Brain microvascular endothelial cell (primary cell): ENCODE data around the gene IFT57.

Experiments
- DNase-seq: peaks from one replicate; pipeline ENCODE4 v3.0.0-alpha.2; 2020
- H3K27ac ChIP-seq: fragments of 250-450 bp; sonication (Bioruptor Pico); 2 replicates; pipeline ENCODE4 v1.5.1; 2020; ENCODE audit warnings: mild to moderate bottlenecking, moderate library complexity
- H3K27me3 ChIP-seq: fragments of 250-450 bp; sonication (Bioruptor Pico); replicated peaks from 2 replicates; pipeline ENCODE4 v1.5.1; 2020; ENCODE audit warnings: mild to moderate bottlenecking
- H3K36me3 ChIP-seq: fragments of 250-450 bp; sonication (Bioruptor Pico); replicated peaks from 2 replicates; pipeline ENCODE4 v1.5.1; 2020; ENCODE audit warnings: mild to moderate bottlenecking
- H3K4me3 ChIP-seq: 2 replicates; pipeline ENCODE4 v1.5.1; 2011; ENCODE audit warnings: low read depth, mild to moderate bottlenecking, control low read depth, low read length, moderate library complexity
- in situ Hi-C: cut with HindIII; loops from 2 replicates; pipeline ENCODE4 v1.10.0; 2017; ENCODE audit warnings: low sequenced_read_pairs, low pct_ligation_motif_present
- TF ChIP-seq, protein P1 (sequence below): IDR thresholded peaks from 2 replicates; pipeline ENCODE4 v1.5.1; 2011; ENCODE audit warnings: low read depth, mild to moderate bottlenecking, moderate library complexity, low read length, control low read depth, inconsistent platforms; ENCODE audit errors: missing control alignments

Gene IFT57

GRCh38 chr3:108239082-108239481, 16.9 kb upstream of the IFT57 start:
- H3K36me3 ChIP-seq = no peaks in the 10 kb centered on the region
- DNase-seq = no peak
- H3K27ac ChIP-seq = no peak overlapping the region
- in situ Hi-C loops = no loop called here
- TF ChIP-seq, protein P1, sequence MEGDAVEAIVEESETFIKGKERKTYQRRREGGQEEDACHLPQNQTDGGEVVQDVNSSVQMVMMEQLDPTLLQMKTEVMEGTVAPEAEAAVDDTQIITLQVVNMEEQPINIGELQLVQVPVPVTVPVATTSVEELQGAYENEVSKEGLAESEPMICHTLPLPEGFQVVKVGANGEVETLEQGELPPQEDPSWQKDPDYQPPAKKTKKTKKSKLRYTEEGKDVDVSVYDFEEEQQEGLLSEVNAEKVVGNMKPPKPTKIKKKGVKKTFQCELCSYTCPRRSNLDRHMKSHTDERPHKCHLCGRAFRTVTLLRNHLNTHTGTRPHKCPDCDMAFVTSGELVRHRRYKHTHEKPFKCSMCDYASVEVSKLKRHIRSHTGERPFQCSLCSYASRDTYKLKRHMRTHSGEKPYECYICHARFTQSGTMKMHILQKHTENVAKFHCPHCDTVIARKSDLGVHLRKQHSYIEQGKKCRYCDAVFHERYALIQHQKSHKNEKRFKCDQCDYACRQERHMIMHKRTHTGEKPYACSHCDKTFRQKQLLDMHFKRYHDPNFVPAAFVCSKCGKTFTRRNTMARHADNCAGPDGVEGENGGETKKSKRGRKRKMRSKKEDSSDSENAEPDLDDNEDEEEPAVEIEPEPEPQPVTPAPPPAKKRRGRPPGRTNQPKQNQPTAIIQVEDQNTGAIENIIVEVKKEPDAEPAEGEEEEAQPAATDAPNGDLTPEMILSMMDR = no peak
- no peaks in the 10 kb centered on the region for H3K27me3 ChIP-seq
- no peak overlapping the region for H3K4me3 ChIP-seq

- DNase-seq = no peak
- in situ Hi-C loops = no loop called here
- TF ChIP-seq, protein P1 = no peak
- no peak overlapping the region for H3K4me3 ChIP-seq
- no peaks in the 10 kb centered on the region for H3K36me3 ChIP-seq
- H3K27ac ChIP-seq = no peak overlapping the region
- no peaks in the 10 kb centered on the region for H3K27me3 ChIP-seq
These were observed 13.1 kb upstream of the IFT57 start for GRCh38 chr3:108235290-108235689.

DNA sequence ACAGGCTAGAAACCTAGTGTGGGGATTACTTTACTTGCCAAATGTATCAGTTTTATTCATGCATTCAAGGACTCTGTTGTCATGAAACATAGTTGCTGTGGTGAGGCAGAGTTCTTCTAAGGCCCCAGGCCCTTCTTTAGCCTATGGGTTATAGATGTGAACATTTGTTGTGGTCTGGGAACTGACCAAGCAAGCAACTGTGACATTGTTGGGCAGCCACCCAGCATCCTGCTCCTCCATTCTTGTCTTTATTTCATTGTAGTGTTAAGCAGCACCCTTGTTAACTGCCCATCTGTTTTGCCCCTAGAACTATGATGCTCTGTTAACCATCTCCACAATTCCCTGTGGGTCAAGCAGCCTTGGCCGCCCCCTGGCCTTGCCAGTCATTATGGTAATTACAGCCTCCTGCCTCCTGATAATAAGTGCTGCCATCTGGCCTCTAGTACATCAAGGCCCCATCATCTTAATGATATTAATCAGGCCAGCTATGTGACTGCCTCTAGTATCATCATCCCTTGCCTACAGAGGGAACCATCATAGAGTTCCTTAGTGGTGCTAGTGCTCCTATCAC, 12.2 kb upstream of the IFT57 start:
- Histone ChIP-seq H3K27me3 (no peaks in the 10 kb centered on the region), H3K27ac (no peak overlapping the region), H3K4me3 (no peak overlapping the region), H3K36me3 (no peaks in the 10 kb centered on the region)
- DNase-seq = no peak
- TF ChIP-seq, protein P1 = no peak
- in situ Hi-C loops = no loop called here

- no peaks in the 10 kb centered on the region for H3K27me3 ChIP-seq
- TF ChIP-seq, protein P1 = no peak
- no peak overlapping the region for H3K4me3 ChIP-seq
- H3K36me3 ChIP-seq = no peaks in the 10 kb centered on the region
- no peak for DNase-seq
- in situ Hi-C loops = no loop called here
- no peak overlapping the region for H3K27ac ChIP-seq
These were observed 6.1 kb upstream of the IFT57 start for GRCh38 chr3:108228286-108228685.

GRCh38 chr3:108227131-108227530, 4.9 kb upstream of the IFT57 start:
- H3K4me3 ChIP-seq = no peak overlapping the region
- H3K27me3 ChIP-seq = no peaks in the 10 kb centered on the region
- in situ Hi-C loops = no loop called here
- no peak for DNase-seq
- no peak overlapping the region for H3K27ac ChIP-seq
- TF ChIP-seq, protein P1 = no peak
- no peaks in the 10 kb centered on the region for H3K36me3 ChIP-seq

DNA sequence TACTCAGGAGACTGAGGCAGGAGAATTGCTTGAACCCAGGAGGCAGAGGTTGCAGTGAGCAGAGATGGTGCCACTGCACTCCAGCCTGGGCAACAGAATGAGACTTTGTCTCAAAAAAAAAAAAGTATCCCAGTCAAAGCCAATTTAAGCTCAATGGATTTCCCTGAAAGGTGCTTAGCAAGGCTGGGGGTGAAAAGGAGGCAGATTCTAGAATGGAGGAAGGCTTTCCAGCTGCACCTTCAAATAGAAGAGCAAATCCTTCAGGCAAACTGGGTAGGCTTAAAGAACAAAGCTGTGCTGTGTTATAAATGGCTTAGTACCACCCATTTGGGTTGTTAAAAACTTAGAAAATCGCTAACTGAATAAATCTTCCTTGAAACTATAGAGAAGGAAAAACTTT, 3.0 kb upstream of the IFT57 start:
- H3K27ac ChIP-seq = no peak overlapping the region
- H3K4me3 ChIP-seq = no peak overlapping the region
- DNase-seq = no peak
- in situ Hi-C loops = no loop called here
- TF ChIP-seq, protein P1 = no peak
- H3K36me3 ChIP-seq = no peaks in the 10 kb centered on the region
- no peaks in the 10 kb centered on the region for H3K27me3 ChIP-seq
